Measurements from ENCODE around the gene CAMKK1. TPM values are rescaled to one million over a fixed set of nuclear protein-coding genes. Genes with fewer than 3 reads are reported as not detected.

The CAMKK1 gene
- polyA plus RNA-seq, 2 of the 4 experiments (the other 2 are of a cell fraction) = 6.9 to 14.8 TPM

- TF ChIP-seq HMGXB4 (CRISPR knock-in tag; IDR thresholded peaks at IDR 0.05; ENCODE audit: borderline replicate concordance) = no peak
- no peak for TF ChIP-seq TFCP2L1 (CRISPR knock-in tag; IDR thresholded peaks at IDR 0.05)
- TF ChIP-seq CHD4 (IDR thresholded peaks at IDR 0.05; ENCODE audit: borderline replicate concordance) = no peak
- TF ChIP-seq MAFK (IDR thresholded peaks at IDR 0.05; ENCODE audit: partially characterized antibody) = no peak
Measured at GRCh38 chr17:3818786-3819185, 74.1 kb downstream of the CAMKK1 start (continued).

- TF ChIP-seq NFE2L2 (conservative IDR thresholded peaks at IDR 0.05; ENCODE audit: low read length) (no peak), ZNF302 (CRISPR knock-in tag; IDR thresholded peaks at IDR 0.05) (no peak), ZC3H11A (IDR thresholded peaks at IDR 0.05) (no peak), REST (IDR thresholded peaks at IDR 0.05) (no peak), ESRRA (IDR thresholded peaks at IDR 0.05; ENCODE audit: borderline replicate concordance, low read length) (no peak), BCL3 (IDR thresholded peaks at IDR 0.05) (no peak), SREBF2 (IDR thresholded peaks at IDR 0.05) (no peak), MAZ (IDR thresholded peaks at IDR 0.05; ENCODE audit: borderline replicate concordance, low read depth, low read length) (no peak), HOXB5 (CRISPR knock-in tag; IDR thresholded peaks at IDR 0.05) (no peak), NPAS2 (CRISPR knock-in tag; IDR thresholded peaks at IDR 0.05; ENCODE audit: borderline replicate concordance) (no peak), CHD2 (IDR thresholded peaks at IDR 0.05; ENCODE audit: low read length, partially characterized antibody) (no peak), FOSB (CRISPR knock-in tag; IDR thresholded peaks at IDR 0.05) (no peak), MYC (IDR thresholded peaks at IDR 0.05; ENCODE audit: borderline replicate concordance, low read length) (no peak), USF2 (IDR thresholded peaks at IDR 0.05) (no peak), HES2 (IDR thresholded peaks at IDR 0.05) (no peak), HOXA7 (CRISPR knock-in tag; IDR thresholded peaks at IDR 0.05) (no peak)
- Histone ChIP-seq H3K9me3 (no peaks in the 10 kb centered on the region), H3K27ac (no peak overlapping the region), H3K4me3 (no peak overlapping the region), H3K4me1 (no peaks in the 10 kb centered on the region), H3K4me2 (no peak overlapping the region)
- FAIRE-seq = no peak
- ChIA-PET POLR2A (no interaction called here), CTCF (interaction anchor here (0.9 to 16.6 kb wide), 6 partner anchors 8 to 82 kb away, joined by 3 to 303 read pairs (median 6); partner anchors contain the start of gene ITGAE)
- WGBS (ENCODE audit: missing lambda C conversion rate) = 93% methylated on average over 12 of the region's 12 CpGs
- DNase-seq (ENCODE audit: low read depth in 1 of 2, low spot score in 1 of 2) = no peak
- ATAC-seq = no peak
Measured at GRCh38 chr17:3817851-3818605, 74.8 kb downstream of the CAMKK1 start.
